Measurements from ENCODE around the gene NGRN.
"Not testable (repeated sequence)": the region's sequence is repeated elsewhere in the genome, so short reads cannot be mapped to it uniquely, and the experiment has no call there.

NGRN gene

GRCh38 chr15:90268415-90268814, 2.9 kb downstream of the NGRN start:
- no peaks in the 10 kb centered on the region for H3K9me2 ChIP-seq (replicated peaks; ENCODE audit: insufficient read depth, low read length)
- H3K27me3 ChIP-seq (ENCODE audit: low read length), result no peaks in the 10 kb centered on the region
- peak overlapping the region; percentile 94 for H3K4me2 ChIP-seq (ENCODE audit: low read depth, low read length, poor library complexity, severe bottlenecking)
- H4K20me1 ChIP-seq (ENCODE audit: low read depth, low read length), result peaks cover 8% of the 10 kb centered on the region; the same call in 1 of the 2 replicates
- no peak overlapping the region for H2AFZ ChIP-seq (ENCODE audit: low read depth, low read length, severe bottlenecking)
- H3K27ac ChIP-seq (ENCODE audit: low read depth, low read length), result no peak overlapping the region
- no peak for TF ChIP-seq CTCF (IDR thresholded peaks at IDR 0.05; ENCODE audit: insufficient read depth, low read length, poor library complexity, severe bottlenecking)
- H3K36me3 ChIP-seq (ENCODE audit: low read length), result peaks cover 28% of the 10 kb centered on the region
- H3K9me3 ChIP-seq (ENCODE audit: insufficient read depth, low read length), result no peaks in the 10 kb centered on the region
- H3K79me2 ChIP-seq (ENCODE audit: insufficient read depth, low read length), result peaks cover 54% of the 10 kb centered on the region
- H3K9ac ChIP-seq (ENCODE audit: low read length), result no peak overlapping the region
- no peak overlapping the region for H3K4me3 ChIP-seq (ENCODE audit: insufficient read depth, low read length, poor library complexity, severe bottlenecking)
- no peaks in the 10 kb centered on the region for H3F3A ChIP-seq (ENCODE audit: insufficient read depth)

- Histone ChIP-seq H3K4me2 (ENCODE audit: low read depth, low read length, poor library complexity, severe bottlenecking) (no peak overlapping the region), H4K20me1 (ENCODE audit: low read depth, low read length) (peaks cover 8% of the 10 kb centered on the region; the same call in 1 of the 2 replicates), H3K27me3 (ENCODE audit: low read length) (no peaks in the 10 kb centered on the region), H3K79me2 (ENCODE audit: insufficient read depth, low read length) (peaks cover 54% of the 10 kb centered on the region), H3K9ac (ENCODE audit: low read length) (no peak overlapping the region), H2AFZ (ENCODE audit: low read depth, low read length, severe bottlenecking) (no peak overlapping the region), H3F3A (ENCODE audit: insufficient read depth) (no peaks in the 10 kb centered on the region), H3K9me2 (replicated peaks; ENCODE audit: insufficient read depth, low read length) (no peaks in the 10 kb centered on the region), H3K36me3 (ENCODE audit: low read length) (peaks cover 28% of the 10 kb centered on the region), H3K9me3 (ENCODE audit: insufficient read depth, low read length) (no peaks in the 10 kb centered on the region), H3K4me3 (ENCODE audit: insufficient read depth, low read length, poor library complexity, severe bottlenecking) (no peak overlapping the region), H3K27ac (ENCODE audit: low read depth, low read length) (no peak overlapping the region)
- no peak for TF ChIP-seq CTCF (IDR thresholded peaks at IDR 0.05; ENCODE audit: insufficient read depth, low read length, poor library complexity, severe bottlenecking)
- no peak for TF ChIP-seq EZH2phosphoT487 (conservative IDR thresholded peaks at IDR 0.05; ENCODE audit: low read length)
Observed at GRCh38 chr15:90270502-90271150, 5.2 kb downstream of the NGRN start.

- Histone ChIP-seq H3K4me2 (ENCODE audit: low read depth, low read length, poor library complexity, severe bottlenecking) (no peak overlapping the region), H2AFZ (ENCODE audit: low read depth, low read length, severe bottlenecking) (no peak overlapping the region), H3K27me3 (ENCODE audit: low read length) (no peaks in the 10 kb centered on the region), H3K36me3 (ENCODE audit: low read length) (peaks cover 28% of the 10 kb centered on the region), H3K9ac (ENCODE audit: low read length) (no peak overlapping the region), H3K79me2 (ENCODE audit: insufficient read depth, low read length) (peaks cover 45% of the 10 kb centered on the region), H3K4me3 (ENCODE audit: insufficient read depth, low read length, poor library complexity, severe bottlenecking) (no peak overlapping the region), H4K20me1 (ENCODE audit: low read depth, low read length) (peaks cover 8% of the 10 kb centered on the region; the same call in 1 of the 2 replicates), H3K9me2 (replicated peaks; ENCODE audit: insufficient read depth, low read length) (no peaks in the 10 kb centered on the region), H3K27ac (ENCODE audit: low read depth, low read length) (no peak overlapping the region), H3F3A (ENCODE audit: insufficient read depth) (0 out of 2 replicates have a peak, but pooled peaks cover 3% of the 10 kb centered on the region), H3K9me3 (ENCODE audit: insufficient read depth, low read length) (no peaks in the 10 kb centered on the region)
- TF ChIP-seq CTCF (IDR thresholded peaks at IDR 0.05; ENCODE audit: insufficient read depth, low read length, poor library complexity, severe bottlenecking) (no peak), EZH2phosphoT487 (conservative IDR thresholded peaks at IDR 0.05; ENCODE audit: low read length) (no peak)
Observed at GRCh38 chr15:90271459-90272166, 6.1 kb downstream of the NGRN start.

GRCh38 chr15:90278467-90278866, 13.0 kb downstream of the NGRN start:
- not testable (repeated sequence) for H3K9ac ChIP-seq (ENCODE audit: low read length); H3K36me3 ChIP-seq (ENCODE audit: low read length); H3K27ac ChIP-seq (ENCODE audit: low read depth, low read length)

GRCh38 chr15:90280743-90281142, 15.3 kb downstream of the NGRN start:
- H3K9me3 ChIP-seq (ENCODE audit: insufficient read depth, low read length); H4K20me1 ChIP-seq (ENCODE audit: low read depth, low read length); H3F3A ChIP-seq (ENCODE audit: insufficient read depth); H3K27ac ChIP-seq (ENCODE audit: low read depth, low read length); H3K4me2 ChIP-seq (ENCODE audit: low read depth, low read length, poor library complexity, severe bottlenecking); H3K9me2 ChIP-seq (replicated peaks; ENCODE audit: insufficient read depth, low read length); H3K79me2 ChIP-seq (ENCODE audit: insufficient read depth, low read length); H2AFZ ChIP-seq (ENCODE audit: low read depth, low read length, severe bottlenecking); H3K27me3 ChIP-seq (ENCODE audit: low read length); H3K9ac ChIP-seq (ENCODE audit: low read length); H3K36me3 ChIP-seq (ENCODE audit: low read length); H3K4me3 ChIP-seq (ENCODE audit: insufficient read depth, low read length, poor library complexity, severe bottlenecking): not testable (repeated sequence)

More at GRCh38 chr15:90278467-90278866, 13.0 kb downstream of the NGRN start:
- H2AFZ ChIP-seq (ENCODE audit: low read depth, low read length, severe bottlenecking); H3F3A ChIP-seq (ENCODE audit: insufficient read depth); H3K9me3 ChIP-seq (ENCODE audit: insufficient read depth, low read length); H3K27me3 ChIP-seq (ENCODE audit: low read length); H3K79me2 ChIP-seq (ENCODE audit: insufficient read depth, low read length); H3K4me3 ChIP-seq (ENCODE audit: insufficient read depth, low read length, poor library complexity, severe bottlenecking); H4K20me1 ChIP-seq (ENCODE audit: low read depth, low read length); H3K9me2 ChIP-seq (replicated peaks; ENCODE audit: insufficient read depth, low read length); H3K4me2 ChIP-seq (ENCODE audit: low read depth, low read length, poor library complexity, severe bottlenecking): not testable (repeated sequence)

Measured in SU-DHL-6 (cell line).